EL (cell line): ENCODE results near the gene NDUFB10.

ENCODE experiments used
- DNase-seq: peaks from one replicate; pipeline ENCODE4 v3.0.0-alpha.2; 2016

The NDUFB10 gene

DNA sequence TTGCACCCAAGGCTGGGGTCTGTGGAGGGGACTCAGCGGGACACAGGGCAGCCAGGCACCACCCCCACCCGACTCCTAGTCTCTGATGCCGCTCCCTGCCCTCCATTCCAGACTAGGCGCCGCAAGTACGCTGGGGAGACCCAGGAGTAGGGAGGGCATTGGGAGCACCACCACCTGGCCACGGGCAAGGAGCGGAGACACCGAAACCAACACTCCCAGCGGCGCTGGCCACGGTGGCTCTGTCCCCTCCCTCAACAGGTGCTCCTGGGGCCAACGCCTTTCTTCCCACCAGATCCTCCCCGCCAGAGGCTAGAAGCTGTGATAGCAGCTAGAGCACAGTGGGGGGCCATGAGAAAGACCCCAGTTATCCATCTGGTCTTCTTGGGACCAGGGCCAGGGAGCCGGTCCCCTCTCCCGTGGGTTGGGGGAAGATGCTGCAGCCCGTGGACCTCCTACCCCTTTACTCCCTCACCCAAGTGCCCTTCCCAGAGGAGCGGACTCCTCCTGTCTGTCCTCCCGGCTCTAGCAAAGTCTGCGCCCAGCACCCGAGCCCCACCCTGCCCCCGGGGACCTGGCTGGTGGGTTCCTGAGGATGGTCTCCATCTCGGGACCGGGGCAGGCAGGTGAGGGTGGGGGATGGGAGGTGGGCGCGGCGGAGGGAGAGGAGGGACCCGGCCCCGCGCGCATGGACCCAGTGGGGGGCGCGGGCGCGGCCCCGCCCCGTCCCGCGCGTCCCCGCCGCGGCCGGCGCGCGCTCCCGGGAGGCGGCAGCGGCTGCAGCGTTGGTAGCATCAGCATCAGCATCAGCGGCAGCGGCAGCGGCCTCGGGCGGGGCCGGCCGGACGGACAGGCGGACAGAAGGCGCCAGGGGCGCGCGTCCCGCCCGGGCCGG is 30.1 kb downstream of the NDUFB10 start, which contains the start of gene SYNGR3:
TSS of gene SYNGR3 (plus strand) at position 762 of the 892 bp plus-strand sequence. CDS start 133 bp downstream, outside the sequence.
- DNase-seq: peak; percentile 38

DNA sequence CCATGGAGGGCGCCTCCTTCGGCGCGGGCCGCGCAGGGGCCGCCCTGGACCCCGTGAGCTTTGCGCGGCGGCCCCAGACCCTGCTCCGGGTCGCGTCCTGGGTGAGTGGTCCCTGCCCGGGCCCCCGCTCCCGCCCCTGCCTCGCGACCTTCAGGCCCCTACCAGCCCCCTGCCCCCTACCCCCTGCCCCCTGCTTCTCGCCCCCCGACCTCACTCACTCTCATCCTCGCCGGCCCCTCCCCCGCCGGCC is 30.7 kb downstream of the NDUFB10 start:
- DNase-seq: no peak

DNA sequence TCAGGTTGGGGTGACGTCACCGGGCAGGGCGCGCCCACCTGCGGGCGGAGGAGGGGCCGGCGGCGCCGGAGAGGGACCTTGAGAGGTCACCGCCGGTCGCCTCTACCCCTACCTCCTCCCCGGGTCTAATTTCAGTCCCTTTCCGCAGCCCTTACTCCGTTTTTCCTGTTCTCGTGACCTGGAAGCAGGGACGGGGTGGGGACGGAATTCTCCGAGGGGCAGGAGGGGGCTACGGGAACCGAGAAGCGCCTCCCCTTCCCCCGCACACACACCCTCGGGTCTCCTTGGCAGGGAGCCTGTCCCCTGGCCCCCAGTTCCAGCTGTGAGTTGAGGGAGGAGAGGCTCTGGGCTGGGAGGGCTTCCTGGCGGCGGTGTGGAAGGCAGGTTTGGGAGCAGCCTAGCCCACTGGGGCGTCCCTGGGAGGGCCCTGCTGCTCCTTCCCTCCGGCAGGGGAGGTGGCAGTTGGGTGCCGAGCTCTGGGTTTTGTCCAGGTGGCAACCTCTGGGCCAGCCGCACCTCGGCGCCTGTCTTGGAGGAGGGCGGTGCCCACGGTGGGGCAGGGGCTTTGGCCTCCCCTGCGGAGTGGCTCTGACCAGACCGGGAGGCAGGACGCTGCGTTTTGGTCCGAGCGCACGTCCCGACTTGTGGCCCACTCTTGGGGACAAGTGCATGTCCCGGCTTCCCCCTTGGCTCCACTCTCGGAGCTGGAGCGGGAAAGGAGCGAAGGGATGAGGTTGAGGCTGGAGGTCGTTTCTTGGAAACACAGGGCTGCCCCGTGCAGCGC is 31.2 kb downstream of the NDUFB10 start:
- no peak for DNase-seq

DNA sequence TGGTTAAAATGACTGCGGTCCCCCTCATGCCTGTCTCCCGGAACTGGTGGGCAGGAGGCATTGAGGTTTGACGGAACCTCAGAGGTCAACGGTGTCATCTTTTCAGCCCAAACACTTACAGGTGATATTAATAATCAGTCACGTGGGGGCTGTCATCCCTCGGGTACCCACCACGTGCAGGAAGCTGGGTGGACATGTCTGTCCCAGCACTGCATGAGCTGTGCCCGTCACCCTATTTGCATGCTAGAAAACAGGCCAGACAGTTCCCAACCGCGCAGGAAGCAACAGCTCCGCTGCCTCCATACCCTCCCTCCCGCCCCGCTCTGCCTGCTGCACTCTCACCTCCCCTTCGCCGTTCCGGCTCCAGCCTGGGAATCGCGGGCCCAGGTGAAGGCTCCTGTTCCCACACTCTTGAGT is 31.8 kb downstream of the NDUFB10 start:
- no peak for DNase-seq

DNA sequence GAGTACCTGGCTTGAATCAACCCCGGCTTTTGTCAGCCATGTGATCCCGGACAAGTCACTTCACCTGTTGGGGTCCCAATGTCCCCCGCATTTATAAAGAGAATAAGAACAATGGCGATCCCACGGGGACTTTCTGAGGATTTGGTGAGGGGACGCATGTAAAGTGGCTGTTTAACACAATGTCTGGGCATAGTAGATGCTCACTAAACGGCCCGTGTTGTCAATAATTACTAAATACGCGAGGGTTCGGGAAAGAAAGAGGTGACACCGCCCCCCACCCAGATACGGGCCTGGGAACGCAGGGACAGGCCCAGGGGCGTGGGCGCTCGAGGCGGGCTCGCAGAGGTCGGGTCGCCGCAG is 32.2 kb downstream of the NDUFB10 start:
- no peak for DNase-seq

DNA sequence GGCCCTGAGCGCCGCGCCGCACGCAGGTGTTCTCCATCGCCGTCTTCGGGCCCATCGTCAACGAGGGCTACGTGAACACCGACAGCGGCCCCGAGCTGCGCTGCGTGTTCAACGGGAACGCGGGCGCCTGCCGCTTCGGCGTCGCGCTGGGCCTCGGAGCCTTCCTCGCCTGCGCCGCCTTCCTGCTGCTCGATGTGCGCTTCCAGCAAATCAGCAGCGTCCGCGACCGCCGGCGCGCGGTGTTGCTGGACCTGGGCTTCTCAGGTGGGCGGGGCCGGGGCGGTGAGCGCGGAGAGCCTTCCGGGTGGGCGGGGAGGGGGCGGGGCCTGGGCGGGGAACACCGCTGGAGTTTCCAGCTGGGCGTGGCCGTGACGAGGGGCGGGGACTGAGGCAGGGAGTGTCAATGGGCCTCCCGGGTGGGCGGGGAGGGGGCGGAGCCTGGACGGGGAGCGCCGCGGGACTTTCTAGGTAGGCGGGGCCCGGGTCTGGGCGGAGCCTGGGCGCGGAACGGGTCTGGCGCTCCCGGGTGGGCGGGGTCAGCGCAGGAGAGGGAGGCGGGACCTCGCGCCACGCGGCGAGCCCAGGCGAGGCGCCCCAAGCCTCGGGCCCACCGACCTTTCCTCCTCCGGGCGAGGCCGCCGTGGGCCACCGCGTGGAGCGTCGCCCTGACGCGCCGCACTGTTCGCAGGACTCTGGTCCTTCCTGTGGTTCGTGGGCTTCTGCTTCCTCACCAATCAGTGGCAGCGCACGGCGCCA is 32.8 kb downstream of the NDUFB10 start:
- peak; percentile 79 for DNase-seq

DNA sequence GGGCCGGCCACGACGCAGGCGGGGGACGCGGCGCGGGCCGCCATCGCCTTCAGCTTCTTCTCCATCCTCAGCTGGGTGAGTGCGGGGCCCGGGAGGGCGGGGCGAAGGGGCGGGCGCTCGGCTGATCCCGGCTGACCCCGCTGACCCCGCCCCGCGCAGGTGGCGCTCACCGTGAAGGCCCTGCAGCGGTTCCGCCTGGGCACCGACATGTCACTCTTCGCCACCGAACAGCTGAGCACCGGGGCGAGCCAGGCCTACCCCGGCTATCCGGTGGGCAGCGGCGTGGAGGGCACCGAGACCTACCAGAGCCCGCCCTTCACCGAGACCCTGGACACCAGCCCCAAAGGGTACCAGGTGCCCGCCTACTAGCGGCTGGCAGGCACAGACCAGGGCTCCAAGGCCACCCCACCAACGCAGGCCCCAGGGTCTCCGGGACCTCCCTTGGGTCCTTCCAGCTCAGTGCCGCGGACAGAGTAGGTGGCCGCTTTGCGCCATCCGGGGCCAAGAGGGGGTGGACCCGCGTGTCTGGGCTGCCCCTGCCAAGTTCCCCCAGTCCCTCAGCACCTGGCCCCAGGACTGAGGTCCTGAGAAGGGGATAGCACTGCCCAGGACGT is 33.5 kb downstream of the NDUFB10 start:
- DNase-seq: no peak

DNA sequence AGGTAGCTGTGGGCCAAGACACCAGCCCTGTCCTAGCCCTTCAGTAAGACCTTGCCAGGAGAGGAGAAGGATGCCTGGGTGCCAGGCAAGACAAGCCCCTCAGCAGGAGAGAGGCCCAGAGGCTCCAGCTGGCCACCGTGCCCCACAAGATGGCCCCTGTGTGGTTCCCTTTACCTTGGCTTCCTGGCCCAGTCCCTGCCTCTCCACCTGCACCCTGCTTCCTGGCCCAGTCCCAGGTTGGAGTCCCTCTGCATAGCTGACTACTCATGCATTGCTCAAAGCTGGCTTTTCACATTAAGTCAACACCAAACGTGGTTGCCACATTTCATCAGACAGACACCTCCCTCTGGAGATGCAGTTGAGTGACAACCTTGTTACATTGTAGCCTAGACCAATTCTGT is 34.4 kb downstream of the NDUFB10 start:
- no peak for DNase-seq

DNA sequence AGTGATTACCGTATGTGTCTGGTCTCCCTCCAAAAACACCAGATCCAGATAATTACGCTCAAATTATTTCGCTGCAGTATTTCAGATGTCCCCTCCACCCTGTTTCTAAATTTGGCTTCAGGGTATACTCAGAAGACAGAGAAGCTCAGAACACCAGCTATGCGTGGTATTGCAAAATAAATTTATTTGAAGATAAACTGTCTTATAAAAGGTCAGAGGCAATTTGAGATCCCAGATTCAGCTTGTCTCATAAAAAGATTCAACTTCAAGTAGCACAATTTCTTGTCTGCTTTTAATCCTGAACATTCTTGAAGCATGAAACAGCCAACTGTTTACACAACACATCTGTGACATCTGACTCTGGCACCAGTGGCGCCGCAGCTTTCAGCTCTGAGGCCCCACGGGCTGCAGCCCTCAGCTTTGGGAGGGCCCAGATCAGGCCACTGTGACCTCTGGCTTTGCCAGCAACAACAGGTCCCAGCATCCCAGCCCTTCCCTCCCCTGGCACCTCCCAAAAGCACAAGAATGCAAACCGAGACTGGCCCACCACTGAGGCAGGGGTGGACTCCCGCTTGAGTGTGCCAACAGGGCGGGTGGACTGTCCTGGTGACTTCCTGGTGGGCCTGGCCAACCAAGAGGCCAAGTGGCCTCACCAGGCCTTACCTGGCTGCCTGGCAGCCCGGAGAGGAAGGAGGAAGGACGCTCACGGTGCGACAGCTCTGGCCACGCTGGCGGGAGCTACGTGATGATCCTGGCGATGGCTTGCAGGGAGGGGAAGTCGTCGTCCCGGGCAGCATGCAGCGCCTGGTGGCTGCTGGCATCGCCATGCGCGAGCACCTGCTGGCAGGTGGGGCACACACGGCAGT is 38.4 kb downstream of the NDUFB10 start:
- DNase-seq: peak; percentile 42

DNA sequence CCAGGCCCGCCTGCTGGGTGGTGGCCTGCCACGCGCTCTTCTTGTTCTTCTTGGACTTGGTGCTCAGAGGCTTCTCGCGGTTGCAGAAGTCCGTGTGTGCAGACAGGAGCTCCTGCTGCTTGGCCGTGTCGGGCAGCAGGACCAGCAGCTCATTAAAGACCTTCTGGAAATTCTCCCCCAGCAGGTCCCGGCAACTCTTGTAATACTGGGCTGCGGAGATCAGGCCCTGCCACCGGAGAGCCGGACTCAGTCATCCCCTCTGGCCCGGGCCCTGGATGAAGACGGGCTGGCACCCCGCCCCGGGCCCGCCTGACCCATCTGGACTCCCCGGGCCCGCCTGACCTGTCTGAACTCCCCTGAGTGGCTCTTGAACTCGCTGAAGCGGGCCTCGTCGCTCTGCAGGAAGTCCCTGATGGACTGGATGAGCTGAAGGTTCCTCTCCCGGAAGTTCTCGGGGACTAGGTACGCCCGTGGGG is 39.1 kb downstream of the NDUFB10 start:
- no peak for DNase-seq

DNA sequence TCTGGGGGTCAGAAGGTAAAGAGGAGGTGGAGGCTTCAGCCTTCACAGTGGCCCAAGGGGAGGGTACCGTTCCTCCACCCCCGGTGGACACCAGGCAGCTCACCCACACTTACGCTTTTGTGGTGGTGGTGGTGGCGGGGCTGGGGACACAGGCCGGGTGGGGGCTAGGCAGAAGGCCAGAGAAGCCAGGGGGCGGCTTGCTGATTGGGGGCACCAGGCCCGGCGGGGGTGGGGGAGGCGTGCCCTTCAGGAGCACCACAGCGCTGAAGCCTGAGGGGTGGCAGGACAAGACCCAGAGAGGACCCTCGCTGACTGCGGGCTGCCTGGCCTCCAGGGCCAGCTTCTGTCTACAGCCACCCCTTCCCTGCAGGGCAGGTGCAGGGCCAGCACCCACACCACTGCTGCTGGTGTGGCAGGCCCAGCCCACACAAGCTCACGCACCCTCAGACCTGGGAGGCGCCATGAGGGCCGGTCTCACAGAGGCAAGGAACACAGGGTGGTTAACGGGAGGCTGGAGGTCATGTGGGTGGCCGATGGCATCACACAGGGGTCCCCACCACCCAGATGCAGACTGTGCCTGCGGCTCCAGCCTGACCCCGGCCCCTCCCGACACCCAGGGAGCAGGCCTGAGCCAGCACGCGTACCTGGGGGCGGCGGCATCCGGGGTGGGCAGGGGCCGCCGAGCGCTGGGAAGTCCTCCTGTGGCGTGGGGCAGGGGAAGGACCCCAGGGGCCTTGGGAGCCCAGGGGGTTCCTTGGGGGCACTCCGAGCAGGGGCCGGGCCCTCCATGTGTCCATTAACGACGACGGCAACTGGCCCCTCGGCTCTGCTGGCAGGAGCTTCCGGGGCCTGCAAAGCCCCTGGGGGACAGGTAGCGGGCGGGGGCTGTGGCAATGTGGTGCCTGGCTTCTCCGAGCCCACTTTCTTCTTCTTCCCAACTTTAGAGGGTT is 39.8 kb downstream of the NDUFB10 start:
- DNase-seq: no peak

DNA sequence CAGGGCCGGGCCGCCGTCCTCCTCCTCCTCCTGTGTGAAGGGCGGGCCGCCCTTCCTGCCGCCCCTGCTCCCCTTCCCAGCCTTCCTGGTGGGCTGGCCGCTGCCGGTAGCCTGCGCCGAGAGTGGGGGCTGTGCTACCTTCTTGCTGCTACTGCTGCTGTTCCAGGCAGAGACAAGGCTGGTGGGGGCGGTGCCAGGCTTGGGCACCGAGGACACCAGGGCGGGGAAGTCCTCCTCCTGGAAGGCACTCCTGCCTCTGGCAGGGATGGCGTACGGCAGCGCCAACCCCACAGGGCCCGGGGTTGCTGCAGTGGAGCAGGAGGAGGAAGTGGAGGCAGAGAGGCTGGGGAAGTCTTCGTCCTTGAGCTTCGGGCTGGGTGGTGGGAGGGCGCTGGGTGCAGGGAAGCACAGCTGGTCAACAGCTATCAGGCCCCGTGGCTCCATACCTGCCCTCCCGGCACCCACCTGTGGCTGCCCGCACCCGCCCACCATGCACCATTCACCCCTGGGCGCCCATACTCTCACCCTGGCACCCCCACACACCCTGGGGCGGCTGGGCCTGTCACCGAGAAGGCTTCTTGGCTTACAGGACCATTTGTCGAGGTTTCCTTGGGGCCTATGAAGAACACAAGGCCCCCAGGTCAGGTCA is 40.7 kb downstream of the NDUFB10 start:
- DNase-seq: no peak

DNA sequence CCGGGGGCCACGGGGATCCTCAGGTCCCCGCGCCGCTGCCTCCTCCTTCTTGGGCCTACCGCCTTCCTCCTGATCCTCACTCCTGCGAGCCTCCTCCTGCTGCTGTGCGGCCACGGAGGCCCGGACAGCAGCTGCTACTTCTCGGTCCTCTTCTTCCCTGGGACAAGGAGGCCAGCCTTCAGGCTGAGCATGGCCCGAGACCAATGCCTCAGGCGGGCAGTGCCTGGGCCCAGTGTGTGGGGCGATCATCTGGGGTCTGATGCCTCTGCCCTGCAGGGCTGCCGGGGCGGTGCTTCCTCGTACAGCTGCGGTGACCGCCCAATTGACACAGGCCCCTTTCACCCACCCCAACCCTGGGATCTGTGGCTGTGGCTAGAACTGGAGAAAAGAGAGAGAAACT is 41.7 kb downstream of the NDUFB10 start:
- DNase-seq: no peak

DNA sequence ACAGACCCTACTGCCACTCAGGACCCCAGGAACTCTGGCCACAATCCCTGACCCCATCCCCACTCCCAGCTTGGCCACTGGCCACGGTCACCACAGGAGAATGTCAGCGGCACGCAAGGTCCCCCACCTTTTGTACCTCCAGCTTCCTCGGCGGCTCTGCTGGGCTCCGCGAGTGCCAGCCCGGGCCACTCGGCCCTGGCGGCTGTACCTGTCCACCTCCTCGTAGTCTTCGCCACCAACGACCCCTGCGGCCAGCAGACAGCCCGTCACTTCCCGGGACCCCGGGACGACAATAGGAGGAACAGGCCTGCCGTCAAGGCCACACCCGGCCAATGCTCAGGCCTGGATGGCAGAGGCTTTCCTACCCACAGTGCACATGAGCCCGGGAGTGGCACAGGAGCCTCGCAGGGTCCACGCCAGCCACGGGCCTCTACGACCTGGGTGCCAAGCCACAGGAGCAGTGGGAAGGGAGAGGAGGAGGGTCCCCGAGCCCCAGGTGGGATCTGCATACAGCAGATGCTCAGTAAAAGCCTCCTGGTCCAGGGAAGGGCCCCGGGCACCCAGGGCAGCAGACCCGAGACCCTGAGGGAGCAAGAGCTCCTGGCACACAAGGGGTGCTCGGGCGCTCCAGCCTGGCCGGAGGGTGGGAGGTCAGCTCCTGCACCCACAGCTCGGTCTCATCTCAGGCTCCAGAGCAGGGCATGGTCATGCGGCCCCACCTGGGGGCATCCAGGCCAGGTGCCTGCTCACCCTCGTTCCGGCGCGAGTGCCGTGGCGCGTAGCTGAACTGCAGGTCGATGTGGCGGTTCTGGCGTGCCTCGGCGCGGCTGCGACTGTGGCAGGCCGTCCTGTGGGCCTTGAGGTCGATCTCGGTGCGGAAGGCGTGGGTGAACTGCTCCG is 42.4 kb downstream of the NDUFB10 start:
- no peak for DNase-seq

DNA sequence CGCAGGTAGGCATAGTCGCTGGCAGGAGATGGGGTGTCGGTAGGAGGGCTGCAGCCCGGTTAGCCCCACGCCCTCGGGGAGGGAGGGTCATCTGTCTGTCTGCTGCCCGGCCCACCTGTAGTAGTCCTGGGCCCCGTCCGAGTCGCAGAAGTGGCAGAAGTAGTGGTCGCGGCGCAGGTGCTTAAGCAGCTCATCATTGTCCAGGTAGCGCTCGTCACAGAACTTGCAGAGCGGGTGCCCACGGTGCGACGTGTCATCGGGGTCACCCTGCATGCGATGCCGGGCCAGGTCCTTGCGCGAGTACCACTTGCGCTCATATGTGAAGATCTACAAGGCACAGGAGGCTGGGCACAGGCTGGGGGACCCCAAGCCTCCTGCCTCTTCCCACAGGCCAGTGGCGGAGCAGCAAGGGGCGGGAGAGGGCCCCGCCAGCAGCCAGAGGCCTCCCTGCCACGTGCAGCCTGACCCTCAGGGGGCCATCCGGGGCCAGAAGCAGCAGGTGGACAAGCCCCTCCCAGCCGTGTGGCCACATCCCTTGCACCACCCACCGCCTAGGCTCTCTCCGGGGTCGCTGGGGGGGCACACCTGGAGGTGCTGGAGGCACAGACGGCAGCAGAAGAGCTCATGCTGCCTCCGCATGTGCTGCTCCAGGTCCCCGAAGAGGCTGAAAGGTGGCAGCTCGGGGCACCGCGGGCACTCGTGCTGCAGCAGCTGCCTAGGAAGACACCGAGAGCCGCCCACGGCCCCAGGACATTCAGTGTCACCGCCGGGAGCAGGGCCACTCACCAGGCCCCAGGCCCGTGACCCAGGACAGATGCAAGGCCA is 43.3 kb downstream of the NDUFB10 start:
- DNase-seq: no peak

DNA sequence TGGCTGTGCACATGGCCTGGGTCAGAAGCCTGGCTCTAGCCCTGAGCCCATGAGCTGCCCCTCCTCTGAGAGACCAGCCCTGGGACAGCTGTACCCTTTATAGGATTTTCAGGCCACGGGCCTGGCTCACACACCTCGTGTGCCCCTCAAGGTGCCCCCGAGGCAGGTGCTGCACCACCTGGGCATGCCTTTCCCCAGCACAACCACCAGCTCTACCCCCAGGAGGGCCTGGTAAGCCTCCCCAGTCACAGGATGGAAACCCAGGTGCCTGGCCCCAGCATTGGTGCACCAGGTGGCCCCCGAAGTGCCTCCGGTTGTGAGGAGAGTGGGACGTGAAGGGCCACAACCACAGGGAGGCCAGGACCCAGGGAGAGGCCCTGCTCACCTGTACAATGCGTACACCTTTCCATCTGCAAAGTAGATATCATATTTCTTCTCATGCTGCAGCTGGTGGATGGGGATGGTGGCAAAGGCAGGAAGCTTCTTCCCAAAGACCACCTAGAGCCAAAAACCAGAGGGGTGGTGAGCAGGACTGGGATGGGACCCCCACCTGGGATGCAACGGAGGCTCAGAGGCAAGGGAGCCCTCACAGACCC is 44.0 kb downstream of the NDUFB10 start:
- no peak for DNase-seq

DNA sequence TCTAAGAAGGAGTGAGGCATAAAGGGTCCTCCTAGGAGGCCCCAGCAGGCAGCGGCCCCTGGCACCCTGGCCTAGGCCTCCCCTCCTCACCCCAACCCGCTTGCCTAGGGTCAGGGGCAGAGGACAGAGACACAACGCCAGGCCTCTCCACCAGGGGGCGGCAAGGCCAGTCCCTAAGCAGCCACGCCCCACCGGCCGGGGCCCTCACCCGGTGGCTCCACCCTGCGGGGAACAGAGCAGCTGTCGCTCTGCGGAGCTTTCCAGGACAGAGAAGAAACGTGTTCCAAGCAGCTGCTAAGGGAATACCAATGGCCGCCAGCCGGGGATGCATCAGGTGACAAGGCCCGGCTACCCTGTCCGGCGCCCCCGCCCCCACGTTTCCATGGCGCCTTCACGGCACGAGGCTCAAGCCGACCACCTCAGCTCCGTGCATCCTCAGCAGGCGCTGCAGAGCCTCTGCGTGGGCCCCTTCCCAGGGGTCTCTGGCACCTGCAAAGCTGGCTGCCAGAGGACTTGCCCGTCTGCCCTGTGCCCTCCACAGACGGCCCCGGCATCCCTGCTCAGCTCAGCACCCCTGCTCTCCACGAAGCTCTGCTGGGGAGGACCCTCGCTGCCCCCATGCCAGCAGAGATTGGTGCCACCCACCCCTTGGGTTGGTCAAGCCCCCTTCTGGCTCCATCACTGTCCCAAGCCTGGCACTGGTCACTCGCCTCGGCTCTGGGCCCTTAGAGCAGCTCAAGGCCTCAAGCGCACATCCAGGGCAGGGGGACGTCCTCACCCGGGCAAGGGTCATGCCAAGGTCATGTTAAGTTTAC is 44.7 kb downstream of the NDUFB10 start:
- peak; percentile 76 for DNase-seq
